H1 (cell line): ENCODE data around the gene MCM9.

Experiments used
- CBX5 ChIP-seq: fragments of 300-800, 300-1000 bp; sonication (generic); IDR thresholded peaks from 2 replicates; pipeline ENCODE4 v1.7.1; 2016; ENCODE audit warnings: antibody characterized with exemption, low read length, low read depth
- CHD7 ChIP-seq: fragments of 300-600 bp; sonication (generic); IDR thresholded peaks from 2 replicates; pipeline ENCODE4 v1.7.1; 2012; ENCODE audit warnings: low read length, moderate library complexity, mild to moderate bottlenecking, inconsistent platforms; ENCODE audit not compliant: insufficient replicate concordance
- CTCF ChIP-seq, 3 experiments: IDR thresholded peaks; 1 replicate in 2 of 3; 2 replicates in 1 of 3; pipeline versions ENCODE4 v1.5.1 to v1.6.1; 2011; ENCODE audit warnings: low read length in 3 of 3, mild to moderate bottlenecking in 3 of 3, inconsistent platforms in 2 of 3, low read depth in 1 of 3, moderate library complexity in 1 of 3; ENCODE audit not compliant: insufficient read depth in 1 of 3; ENCODE audit errors: control extremely low read depth in 1 of 3
- EGR1 ChIP-seq: IDR thresholded peaks from 2 replicates; pipeline ENCODE4 v1.6.1; 2011; ENCODE audit warnings: low read depth, low read length, borderline replicate concordance
- POLR2A ChIP-seq, 2 experiments: IDR thresholded peaks; 1 replicate in 1 of 2; 2 replicates in 1 of 2; pipeline ENCODE4 v1.6.1; 2011; ENCODE audit warnings: low read depth in 2 of 2, low read length in 2 of 2, mild to moderate bottlenecking in 2 of 2; ENCODE audit errors: control extremely low read depth in 1 of 2
- SP1 ChIP-seq: IDR thresholded peaks from 2 replicates; pipeline ENCODE4 v1.6.1; 2011; ENCODE audit warnings: low read depth, low read length
- SRF ChIP-seq: IDR thresholded peaks from 2 replicates; pipeline ENCODE4 v1.6.1; 2011; ENCODE audit warnings: mild to moderate bottlenecking, low read depth, low read length, moderate library complexity

GRCh38 chr6:118974790-118975189, 39.8 kb upstream of the MCM9 start:
- TF ChIP-seq CTCF (IDR thresholded peaks at IDR 0.05; ENCODE audit: control extremely low read depth in 1 of 3, insufficient read depth in 1 of 3, low read depth in 1 of 3, low read length in 3 of 3) (no peak), SRF (no peak), SP1 (no peak), CBX5 (no peak), CHD7 (no peak), EGR1 (no peak), POLR2A (IDR thresholded peaks at IDR 0.05; ENCODE audit: control extremely low read depth in 1 of 2, low read depth in 2 of 2, low read length in 2 of 2) (no peak)
